Keratinocyte (primary cell): Measurements from ENCODE around the gene GNPNAT1. TPM values are rescaled to one million over a fixed set of nuclear protein-coding genes. Genes with fewer than 3 reads are reported as not detected.
A peak's percentile ranks its signal among the peaks of the same experiment; 100 is the strongest.

Experiments used
- DNase-seq: peaks from one replicate; pipeline ENCODE4 v3.0.0-alpha.2; 2011; ENCODE audit warnings: low read depth, missing footprints, low spot score
- FAIRE-seq: peaks from 2 replicates; lab custom pipeline; 2011; peaks lifted over from hg19 to GRCh38; lab: Jason Lieb, UNC
- H2AFZ ChIP-seq: 2 replicates; pipeline ENCODE4 v1.6.0; 2012; ENCODE audit warnings: low read length, control low read depth, inconsistent platforms; ENCODE audit not compliant: control insufficient read depth
- H3K27ac ChIP-seq: 2 replicates; pipeline ENCODE4 v1.5.1; 2011; ENCODE audit warnings: low read length; ENCODE audit not compliant: control insufficient read depth, insufficient read depth
- H3K27me3 ChIP-seq: 3 replicates; pipeline ENCODE4 v1.6.0; 2011; ENCODE audit warnings: low read length; ENCODE audit not compliant: control insufficient read depth, insufficient read depth; ENCODE audit errors: extremely low read depth
- H3K36me3 ChIP-seq, 2 experiments: 2 replicates in 1 of 2; 3 replicates in 1 of 2; pipeline ENCODE4 v1.5.1; 2011; ENCODE audit warnings: low read length in 2 of 2, mild to moderate bottlenecking in 1 of 2; ENCODE audit not compliant: control insufficient read depth in 2 of 2, insufficient read depth in 2 of 2; ENCODE audit errors: extremely low read depth in 1 of 2
- H3K4me1 ChIP-seq: 3 replicates; pipeline ENCODE4 v1.5.1; 2011; ENCODE audit warnings: low read length; ENCODE audit not compliant: control insufficient read depth, insufficient read depth; ENCODE audit errors: extremely low read depth
- H3K4me2 ChIP-seq: 3 replicates; pipeline ENCODE4 v1.6.0; 2011; ENCODE audit warnings: low read depth, low read length; ENCODE audit not compliant: control insufficient read depth, insufficient read depth; ENCODE audit errors: extremely low read depth
- H3K4me3 ChIP-seq, 3 experiments: fragments of 200-600 bp in 1 of 3; sonication (generic) in 1 of 3; 2 replicates in 2 of 3; 3 replicates in 1 of 3; pipeline ENCODE4 v1.5.1; 2011 to 2016; ENCODE audit warnings: low read length in 3 of 3, mild to moderate bottlenecking in 3 of 3, control low read depth in 2 of 3, inconsistent platforms in 1 of 3, low read depth in 1 of 3, mixed read lengths in 1 of 3, mixed run types in 1 of 3, moderate library complexity in 1 of 3; ENCODE audit not compliant: control insufficient read depth in 2 of 3, insufficient read depth in 2 of 3; ENCODE audit errors: extremely low read depth in 1 of 3
- H3K79me2 ChIP-seq: 2 replicates; pipeline ENCODE4 v1.6.0; 2012; ENCODE audit warnings: low read length; ENCODE audit not compliant: control insufficient read depth, insufficient read depth
- H3K9ac ChIP-seq: 3 replicates; pipeline ENCODE4 v1.6.0; 2011; ENCODE audit warnings: low read length; ENCODE audit not compliant: control insufficient read depth, insufficient read depth; ENCODE audit errors: extremely low read depth
- H3K9me1 ChIP-seq: 3 replicates; pipeline ENCODE4 v1.6.0; 2011; ENCODE audit warnings: low read length; ENCODE audit not compliant: control insufficient read depth, insufficient read depth; ENCODE audit errors: extremely low read depth
- H3K9me3 ChIP-seq: 2 replicates; pipeline ENCODE4 v1.5.1; 2012; ENCODE audit warnings: low read depth, low read length; ENCODE audit not compliant: control insufficient read depth
- H4K20me1 ChIP-seq: 3 replicates; pipeline ENCODE4 v1.6.0; 2011; ENCODE audit warnings: low read length; ENCODE audit not compliant: control insufficient read depth, insufficient read depth; ENCODE audit errors: extremely low read depth
- EZH2 ChIP-seq: IDR thresholded peaks from one replicate; pipeline ENCODE4 v1.6.1; 2012; ENCODE audit warnings: inconsistent platforms, mild to moderate bottlenecking, low read length, moderate library complexity
- dilution Hi-C: fragments of 300-500 bp; cut with MboI; formaldehyde crosslinking; loops from one replicate; pipeline ENCODE4 v1.7.0; 2020; ENCODE audit warnings: low sequenced_read_pairs; ENCODE audit not compliant: extremely low pct_ligation_motif_present
- polyA plus RNA-seq, 5 experiments: library from polyadenylated mRNA; depleted of rRNA in 3 of 5; stranded (reverse) in 3 of 5; stranded (forward) in 1 of 5; unstranded in 1 of 5; fragments of >200 nt; gene quantifications; 1 replicate in 1 of 5; 2 replicates in 3 of 5; 3 replicates in 1 of 5; pipeline versions ENCODE4 v1.2.1 to v1.2.3, GENCODE V29; 2011 to 2012; ENCODE audit warnings: missing spikeins in 2 of 5, low read depth in 1 of 5, low replicate concordance in 1 of 5
- TF ChIP-seq, protein P1 (sequence below), 3 experiments: IDR thresholded peaks in 1 of 3; conservative IDR thresholded peaks in 1 of 3; optimal IDR thresholded peaks in 1 of 3; 2 replicates in 2 of 3; 3 replicates in 1 of 3; pipeline versions ENCODE3 to v1.5.1; 2011; ENCODE audit warnings: low read length in 3 of 3, mild to moderate bottlenecking in 3 of 3, moderate library complexity in 2 of 3, control low read depth in 1 of 3, inconsistent platforms in 1 of 3; ENCODE audit not compliant: insufficient read depth in 2 of 3; ENCODE audit errors: extremely low read depth in 1 of 3

GNPNAT1 gene
- polyA plus RNA-seq, 1 donor (not counting 4 experiments of a cell fraction or from before 2014, with no cell fraction given): 45.5 TPM

DNA sequence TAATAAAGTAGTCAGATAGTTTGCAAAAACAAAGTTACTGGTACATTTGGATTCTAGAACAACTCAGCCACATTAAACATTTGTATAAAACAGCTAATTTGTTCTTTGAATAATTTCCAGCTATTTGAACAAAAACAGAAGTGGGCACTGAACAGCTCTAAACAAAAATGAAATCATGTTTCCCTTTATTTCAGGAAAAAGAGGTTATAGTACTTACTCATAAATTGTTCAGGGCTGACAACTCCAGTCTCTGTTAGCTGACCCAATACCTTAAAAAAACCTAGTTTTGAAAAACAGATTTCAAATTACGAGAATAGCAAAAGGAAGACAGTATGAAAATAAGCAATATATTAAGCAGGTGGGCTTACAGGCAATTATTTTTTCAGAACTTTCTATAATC lies 8.2 kb downstream of the GNPNAT1 start:
- Histone ChIP-seq H2AFZ (no peak overlapping the region), H3K27me3 (no peaks in the 10 kb centered on the region), H3K4me3 (no peak overlapping the region), H3K4me2 (no peak overlapping the region), H3K27ac (no peak overlapping the region), H3K36me3 (peaks cover 0 to 2% of the 10 kb centered on the region in 2 experiments), H3K9me1 (no peaks in the 10 kb centered on the region), H3K4me1 (no peaks in the 10 kb centered on the region), H3K9ac (no peak overlapping the region), H3K9me3 (no peaks in the 10 kb centered on the region), H4K20me1 (no peaks in the 10 kb centered on the region), H3K79me2 (peaks cover 18% of the 10 kb centered on the region)
- DNase-seq: no peak
- no peak for TF ChIP-seq EZH2
- TF ChIP-seq, protein P1, sequence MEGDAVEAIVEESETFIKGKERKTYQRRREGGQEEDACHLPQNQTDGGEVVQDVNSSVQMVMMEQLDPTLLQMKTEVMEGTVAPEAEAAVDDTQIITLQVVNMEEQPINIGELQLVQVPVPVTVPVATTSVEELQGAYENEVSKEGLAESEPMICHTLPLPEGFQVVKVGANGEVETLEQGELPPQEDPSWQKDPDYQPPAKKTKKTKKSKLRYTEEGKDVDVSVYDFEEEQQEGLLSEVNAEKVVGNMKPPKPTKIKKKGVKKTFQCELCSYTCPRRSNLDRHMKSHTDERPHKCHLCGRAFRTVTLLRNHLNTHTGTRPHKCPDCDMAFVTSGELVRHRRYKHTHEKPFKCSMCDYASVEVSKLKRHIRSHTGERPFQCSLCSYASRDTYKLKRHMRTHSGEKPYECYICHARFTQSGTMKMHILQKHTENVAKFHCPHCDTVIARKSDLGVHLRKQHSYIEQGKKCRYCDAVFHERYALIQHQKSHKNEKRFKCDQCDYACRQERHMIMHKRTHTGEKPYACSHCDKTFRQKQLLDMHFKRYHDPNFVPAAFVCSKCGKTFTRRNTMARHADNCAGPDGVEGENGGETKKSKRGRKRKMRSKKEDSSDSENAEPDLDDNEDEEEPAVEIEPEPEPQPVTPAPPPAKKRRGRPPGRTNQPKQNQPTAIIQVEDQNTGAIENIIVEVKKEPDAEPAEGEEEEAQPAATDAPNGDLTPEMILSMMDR (optimal IDR thresholded peaks at IDR 0.05 in 1 of 3, IDR thresholded peaks at IDR 0.05 in 1 of 3, conservative IDR thresholded peaks at IDR 0.05 in 1 of 3; ENCODE audit: extremely low read depth in 1 of 3, insufficient read depth in 2 of 3, low read length in 3 of 3): no peak
- dilution Hi-C loops: no loop called here
- no peak for FAIRE-seq

DNA sequence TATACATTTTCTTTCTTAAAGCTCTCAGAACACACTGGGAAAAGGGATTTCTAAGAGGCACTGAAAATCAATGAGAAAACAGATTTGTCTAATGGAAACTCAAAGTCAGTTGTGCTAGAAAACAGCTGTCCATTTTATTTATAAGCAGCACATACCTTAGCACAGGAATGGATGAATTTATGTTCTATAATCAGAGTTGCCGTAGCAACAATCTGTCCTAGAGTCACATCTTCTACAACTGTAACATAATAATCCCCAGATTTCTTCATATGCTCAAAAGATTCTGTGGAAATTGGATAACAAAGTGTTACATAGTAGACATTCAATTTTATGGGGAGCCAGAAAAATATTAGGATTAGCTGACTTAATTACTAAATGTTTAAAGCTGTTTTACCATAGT lies 9.8 kb downstream of the GNPNAT1 start:
- H3K27me3 ChIP-seq: no peaks in the 10 kb centered on the region
- no peak for DNase-seq
- H3K79me2 ChIP-seq: peaks cover 6% of the 10 kb centered on the region
- dilution Hi-C loops: no loop called here
- FAIRE-seq: peak; percentile 43
- H3K9me3 ChIP-seq: no peaks in the 10 kb centered on the region
- no peak overlapping the region for H3K4me3 ChIP-seq
- no peak overlapping the region for H3K4me2 ChIP-seq
- H3K9me1 ChIP-seq: no peaks in the 10 kb centered on the region
- no peak overlapping the region for H3K27ac ChIP-seq
- no peak overlapping the region for H2AFZ ChIP-seq
- H3K36me3 ChIP-seq: peaks cover 2 to 4% of the 10 kb centered on the region in 2 experiments
- TF ChIP-seq, protein P1 (optimal IDR thresholded peaks at IDR 0.05 in 1 of 3, IDR thresholded peaks at IDR 0.05 in 1 of 3, conservative IDR thresholded peaks at IDR 0.05 in 1 of 3; ENCODE audit: extremely low read depth in 1 of 3, insufficient read depth in 2 of 3, low read length in 3 of 3): no peak
- no peak for TF ChIP-seq EZH2
- no peak overlapping the region for H3K9ac ChIP-seq
- no peaks in the 10 kb centered on the region for H3K4me1 ChIP-seq
- H4K20me1 ChIP-seq: no peaks in the 10 kb centered on the region
